Measurements from ENCODE around the gene FILIP1.

The FILIP1 gene

GRCh38 chr6:75494290-75494689 lies 690 bp upstream of the FILIP1 start:
- DNase-seq: no peak

GRCh38 chr6:75492386-75493153 lies 1.0 kb downstream of the FILIP1 start:
- no peak for DNase-seq

GRCh38 chr6:75491291-75491690 lies 2.3 kb downstream of the FILIP1 start:
- DNase-seq: no peak

GRCh38 chr6:75490706-75491105 lies 2.9 kb downstream of the FILIP1 start:
- DNase-seq: no peak

GRCh38 chr6:75489025-75489424 lies 4.6 kb downstream of the FILIP1 start:
- DNase-seq: no peak

- DNase-seq: no peak
Measured at GRCh38 chr6:75488033-75488432, 5.6 kb downstream of the FILIP1 start.

GRCh38 chr6:75486850-75487518 lies 6.6 kb downstream of the FILIP1 start:
- DNase-seq: no peak

GRCh38 chr6:75484535-75484934 lies 9.1 kb downstream of the FILIP1 start:
- no peak for DNase-seq

GRCh38 chr6:75483136-75483952 lies 10.3 kb downstream of the FILIP1 start:
- DNase-seq: no peak

GRCh38 chr6:75481936-75482593 lies 11.5 kb downstream of the FILIP1 start:
- DNase-seq: no peak

- no peak for DNase-seq
Measured at GRCh38 chr6:75481394-75481793, 12.2 kb downstream of the FILIP1 start.

GRCh38 chr6:75480425-75480824 lies 13.2 kb downstream of the FILIP1 start:
- no peak for DNase-seq

GRCh38 chr6:75479712-75480111 lies 13.9 kb downstream of the FILIP1 start:
- DNase-seq: no peak

- DNase-seq: no peak
Measured at GRCh38 chr6:75478929-75479328, 14.7 kb downstream of the FILIP1 start.

GRCh38 chr6:75472885-75473284 lies 20.7 kb downstream of the FILIP1 start:
- DNase-seq: no peak

GRCh38 chr6:75467966-75468365 lies 25.6 kb downstream of the FILIP1 start:
- DNase-seq: no peak

- DNase-seq: no peak
Measured at GRCh38 chr6:75467284-75467683, 26.3 kb downstream of the FILIP1 start.

GRCh38 chr6:75466636-75467035 lies 27.0 kb downstream of the FILIP1 start:
- DNase-seq: no peak

GRCh38 chr6:75463908-75464307 lies 29.7 kb downstream of the FILIP1 start:
- no peak for DNase-seq

GRCh38 chr6:75463061-75463460 lies 30.5 kb downstream of the FILIP1 start:
- no peak for DNase-seq

GRCh38 chr6:75460681-75461080 lies 32.9 kb downstream of the FILIP1 start:
- DNase-seq: no peak

GRCh38 chr6:75458895-75459294 lies 34.7 kb downstream of the FILIP1 start:
- DNase-seq: no peak

- no peak for DNase-seq
Measured at GRCh38 chr6:75450903-75451302, 42.7 kb downstream of the FILIP1 start.

Measured in activated T-cell treated with anti-CD3 and anti-CD28 coated beads, Interleukin-2, amount 50 U/mL, for 1 hour (primary cell).